H1 (cell line): ENCODE measurements around the gene RGS6. TPM values are rescaled to one million over a fixed set of nuclear protein-coding genes. Genes with fewer than 3 reads are reported as not detected.

Experiments used
- CTCF ChIA-PET: fragments of 300-600 bp; sonication (Branson Sonifier 250); formaldehyde crosslinking; loops from one replicate; lab custom pipeline; 2021; ENCODE audit not compliant: partially characterized antibody; lab: Charles Lee
- POLR2A ChIA-PET: fragments of 300-600 bp; sonication (Branson Sonifier 250); formaldehyde crosslinking; loops from one replicate; lab custom pipeline; 2021; ENCODE audit warnings: inconsistent platforms; ENCODE audit not compliant: partially characterized antibody; lab: Charles Lee
- DNase-seq, 2 experiments: peaks; one replicate each; pipeline versions ENCODE4 v3.0.0 to v3.0.0-alpha.2; 2010 to 2022; ENCODE audit warnings: low spot score in 2 of 2, low read depth in 1 of 2, mixed read lengths in 1 of 2
- FAIRE-seq: peaks from 2 replicates; lab custom pipeline; 2011; peaks lifted over from hg19 to GRCh38; lab: Jason Lieb, UNC
- H2AFZ ChIP-seq: 2 replicates; pipeline ENCODE4 v1.8.1; 2012; ENCODE audit warnings: low read length, inconsistent platforms
- H2AK5ac ChIP-seq: 2 replicates; pipeline ENCODE4 v1.6.1; 2013; ENCODE audit warnings: low read depth, low read length
- H2BK120ac ChIP-seq: replicated peaks from 2 replicates; pipeline ENCODE3; 2013; ENCODE audit warnings: low read depth, low read length, inconsistent platforms
- H2BK12ac ChIP-seq: 2 replicates; pipeline ENCODE4 v1.6.1; 2013; ENCODE audit warnings: low read depth, low read length
- H2BK15ac ChIP-seq: 2 replicates; pipeline ENCODE4 v1.6.1; 2013; ENCODE audit warnings: low read length
- H2BK20ac ChIP-seq: 2 replicates; pipeline ENCODE4 v1.6.1; 2013; ENCODE audit warnings: low read length
- H2BK5ac ChIP-seq: 2 replicates; pipeline ENCODE4 v1.6.1; 2013; ENCODE audit warnings: low read depth, low read length
- H3K14ac ChIP-seq: 2 replicates; pipeline ENCODE4 v1.6.1; 2013; ENCODE audit warnings: inconsistent platforms; ENCODE audit not compliant: insufficient read length
- H3K18ac ChIP-seq: 2 replicates; pipeline ENCODE4 v1.6.1; 2013; ENCODE audit warnings: low read length; ENCODE audit errors: extremely low read depth
- H3K23ac ChIP-seq: 2 replicates; pipeline ENCODE4 v1.6.1; 2013; ENCODE audit warnings: inconsistent platforms; ENCODE audit not compliant: insufficient read length
- H3K23me2 ChIP-seq: 2 replicates; pipeline ENCODE4 v1.6.1; 2013; ENCODE audit warnings: low read depth, low read length
- H3K27ac ChIP-seq: 2 replicates; pipeline ENCODE4 v1.6.1; 2011; ENCODE audit warnings: low read depth, low read length, inconsistent platforms
- H3K27me3 ChIP-seq, 4 experiments: replicated peaks in 1 of 4; 1 replicate in 1 of 4; 2 replicates in 3 of 4; pipeline versions ENCODE4 v1.6.1 to v1.8.1; 2011 to 2013; ENCODE audit warnings: low read length in 3 of 4, mild to moderate bottlenecking in 3 of 4, inconsistent platforms in 2 of 4, mixed read lengths in 2 of 4, moderate library complexity in 1 of 4; ENCODE audit not compliant: control insufficient read depth in 3 of 4, insufficient read depth in 3 of 4; ENCODE audit errors: extremely low read depth in 1 of 4
- H3K36me3 ChIP-seq, 4 experiments: 2 replicates each; pipeline versions ENCODE4 v1.6.1 to v1.8.1; 2011 to 2013; ENCODE audit warnings: mild to moderate bottlenecking in 4 of 4, low read length in 3 of 4, moderate library complexity in 2 of 4, control low read depth in 1 of 4, inconsistent platforms in 1 of 4; ENCODE audit not compliant: insufficient read depth in 4 of 4, control insufficient read depth in 2 of 4
- H3K4ac ChIP-seq: replicated peaks from 2 replicates; pipeline ENCODE3; 2013; ENCODE audit warnings: low read length, low read depth, mixed read lengths, inconsistent platforms; ENCODE audit not compliant: insufficient read length
- H3K4me1 ChIP-seq, 4 experiments: replicated peaks in 1 of 4; 1 replicate in 1 of 4; 2 replicates in 3 of 4; pipeline versions ENCODE4 v1.6.1 to v1.8.1; 2011 to 2013; ENCODE audit warnings: low read length in 3 of 4, inconsistent platforms in 2 of 4, mixed read lengths in 1 of 4; ENCODE audit not compliant: insufficient read depth in 4 of 4, control insufficient read depth in 3 of 4
- H3K4me2 ChIP-seq, 2 experiments: 2 replicates each; pipeline versions ENCODE4 v1.6.1 to v1.8.1; 2011 to 2013; ENCODE audit warnings: low read depth in 2 of 2, low read length in 2 of 2, control low read depth in 1 of 2, inconsistent platforms in 1 of 2, mild to moderate bottlenecking in 1 of 2; ENCODE audit not compliant: insufficient read depth in 1 of 2
- H3K4me3 ChIP-seq, 4 experiments: fragments of 200-600, 300-600 bp in 1 of 4; sonication (generic), shearing (Covaris generic), sonication (Bioruptor Twin) in 1 of 4; 2 replicates each; pipeline versions ENCODE4 v1.5.1 to v1.8.1; 2011 to 2016; ENCODE audit warnings: low read length in 4 of 4, low read depth in 3 of 4, control low read depth in 2 of 4, inconsistent platforms in 2 of 4, mild to moderate bottlenecking in 2 of 4, mixed read lengths in 1 of 4, moderate library complexity in 1 of 4; ENCODE audit not compliant: insufficient read depth in 2 of 4; ENCODE audit errors: extremely low read depth in 1 of 4
- H3K56ac ChIP-seq: replicated peaks from 2 replicates; pipeline ENCODE3; 2013; ENCODE audit warnings: low read depth, mild to moderate bottlenecking, mixed read lengths, low read length, inconsistent platforms; ENCODE audit not compliant: insufficient read length
- H3K79me1 ChIP-seq: 2 replicates; pipeline ENCODE4 v1.6.1; 2013; ENCODE audit warnings: low read depth, low read length, control low read depth
- H3K79me2 ChIP-seq, 2 experiments: 2 replicates each; pipeline versions ENCODE4 v1.6.1 to v1.8.1; 2012 to 2013; ENCODE audit warnings: low read length in 2 of 2, mild to moderate bottlenecking in 2 of 2, inconsistent platforms in 1 of 2; ENCODE audit not compliant: insufficient read depth in 2 of 2, control insufficient read depth in 1 of 2
- H3K9ac ChIP-seq, 4 experiments: replicated peaks in 1 of 4; 1 replicate in 1 of 4; 2 replicates in 3 of 4; pipeline versions ENCODE4 v1.6.1 to v1.8.1; 2011 to 2013; ENCODE audit warnings: low read depth in 3 of 4, low read length in 3 of 4, control low read depth in 2 of 4, mild to moderate bottlenecking in 2 of 4, moderate library complexity in 2 of 4, inconsistent platforms in 1 of 4; ENCODE audit errors: extremely low read depth in 1 of 4
- H3K9me3 ChIP-seq, 2 experiments: 2 replicates each; pipeline versions ENCODE4 v1.6.1 to v1.8.1; 2012 to 2013; ENCODE audit warnings: mild to moderate bottlenecking in 2 of 2, moderate library complexity in 2 of 2, control low read depth in 1 of 2, inconsistent platforms in 1 of 2, low read depth in 1 of 2, low read length in 1 of 2, mixed read lengths in 1 of 2; ENCODE audit not compliant: insufficient read depth in 2 of 2
- H4K20me1 ChIP-seq, 2 experiments: replicated peaks in 1 of 2; 2 replicates each; pipeline versions ENCODE3 to v1.8.1; 2011 to 2013; ENCODE audit warnings: inconsistent platforms in 2 of 2, low read length in 2 of 2, mild to moderate bottlenecking in 1 of 2; ENCODE audit not compliant: insufficient read depth in 2 of 2, control insufficient read depth in 1 of 2
- H4K5ac ChIP-seq: 2 replicates; pipeline ENCODE4 v1.6.1; 2013; ENCODE audit warnings: low read length, low read depth, mixed read lengths, inconsistent platforms; ENCODE audit not compliant: insufficient read length
- H4K8ac ChIP-seq: 2 replicates; pipeline ENCODE4 v1.8.0; 2013; ENCODE audit warnings: mild to moderate bottlenecking, moderate library complexity, low read length, inconsistent platforms; ENCODE audit not compliant: insufficient read depth; ENCODE audit errors: extremely low read depth
- H4K91ac ChIP-seq: replicated peaks from 2 replicates; pipeline ENCODE3; 2013; ENCODE audit warnings: low read length, mixed read lengths, inconsistent platforms; ENCODE audit not compliant: insufficient read length
- ASH2L ChIP-seq: fragments of 200-600, 300-600 bp; sonication (generic); IDR thresholded peaks from one replicate; pipeline ENCODE4 v1.7.1; 2017; ENCODE audit warnings: low read length
- CBX8 ChIP-seq: fragments of 300-800, 300-1000 bp; sonication (generic); IDR thresholded peaks from 2 replicates; pipeline ENCODE4 v1.7.1; 2016; ENCODE audit warnings: low read depth, low read length, borderline replicate concordance
- EGR1 ChIP-seq: IDR thresholded peaks from 2 replicates; pipeline ENCODE4 v1.6.1; 2011; ENCODE audit warnings: low read depth, low read length, borderline replicate concordance
- EZH2 ChIP-seq: fragments of 200-600 bp; sonication (generic); IDR thresholded peaks from 2 replicates; pipeline ENCODE4 v1.7.1; 2012; ENCODE audit warnings: low read depth, mild to moderate bottlenecking, moderate library complexity, low read length, inconsistent platforms; ENCODE audit not compliant: severe bottlenecking
- GABPA ChIP-seq: IDR thresholded peaks from 2 replicates; pipeline ENCODE4 v1.6.1; 2011; ENCODE audit warnings: mild to moderate bottlenecking, low read length, moderate library complexity, borderline replicate concordance; ENCODE audit not compliant: insufficient read depth
- GTF2F1 ChIP-seq: IDR thresholded peaks from 2 replicates; pipeline ENCODE4 v1.6.1; 2012; ENCODE audit warnings: low read depth, low read length, improper control_type of control experiment, borderline replicate concordance
- MAX ChIP-seq: IDR thresholded peaks from 2 replicates; pipeline ENCODE4 v1.6.1; 2012; ENCODE audit warnings: inconsistent platforms
- NANOG ChIP-seq: IDR thresholded peaks from 2 replicates; pipeline ENCODE4 v1.6.1; 2011; ENCODE audit warnings: low read length, low read depth, mild to moderate bottlenecking, inconsistent platforms; ENCODE audit not compliant: insufficient read depth, poor library complexity, severe bottlenecking
- RBBP5 ChIP-seq: IDR thresholded peaks from 2 replicates; pipeline ENCODE4 v1.7.1; 2012; ENCODE audit warnings: low read depth, mild to moderate bottlenecking, inconsistent platforms, low read length, moderate library complexity, borderline replicate concordance
- RNF2 ChIP-seq: fragments of 200-900, 300-1000 bp; sonication (generic); IDR thresholded peaks from 2 replicates; pipeline ENCODE4 v1.7.1; 2016; ENCODE audit warnings: borderline replicate concordance, low read depth, mild to moderate bottlenecking, antibody characterized with exemption, low read length; ENCODE audit not compliant: poor library complexity, severe bottlenecking; ENCODE audit errors: missing control alignments
- RXRA ChIP-seq: IDR thresholded peaks from 2 replicates; pipeline ENCODE4 v1.6.1; 2011; ENCODE audit warnings: low read depth, mild to moderate bottlenecking, low read length, moderate library complexity; ENCODE audit not compliant: insufficient read depth
- WGBS, 2 experiments: shearing (Covaris generic) in 1 of 2; methylation state at CpG; one replicate each; pipeline versions ENCODE4 v1.1.6 to v1.1.7; 2013 to 2015; ENCODE audit warnings: low lambda C conversion rate in 2 of 2, mixed read lengths in 2 of 2, inconsistent platforms in 1 of 2, low coverage in 1 of 2, missing lambda C conversion rate in 1 of 2; ENCODE audit not compliant: insufficient replicate concordance in 2 of 2, insufficient coverage in 1 of 2, insufficient read length in 1 of 2; ENCODE audit errors: extremely low coverage in 1 of 2, missing lambda C conversion rate in 1 of 2; 5-methylcytosine and 5-hydroxymethylcytosine counted together
- polyA plus RNA-seq, 7 experiments: library from polyadenylated mRNA; depleted of rRNA in 3 of 7; stranded (reverse) in 5 of 7; unstranded in 2 of 7; fragments of >200 nt in 5 of 7; fragments of 200-250 nt in 2 of 7; gene quantifications; 1 replicate in 5 of 7; 2 replicates in 1 of 7; 4 replicates in 1 of 7; pipeline versions ENCODE4 v1.2.1 to v1.2.3, GENCODE V29; 2011 to 2013; ENCODE audit warnings: missing spikeins in 2 of 7, mixed read lengths in 2 of 7
- total RNA-seq: library from RNA; stranded (reverse); fragmentation: NEBNext Ultra II Directional; extraction: Animal tissue kit (Norgen Biotek cat#: 25700); gene quantifications from 2 replicates; pipeline ENCODE4 v1.2.1, GENCODE V29; 2021

The RGS6 gene
- total and polyA plus RNA-seq, 2 of the 8 experiments (the other 6 are each of a cell fraction or from before 2014, with no cell fraction given) = 0.26 to 1.1 TPM

GRCh38 chr14:72605096-72605920 is 673.1 kb downstream of the RGS6 start:
- Histone ChIP-seq H3K9ac (no peak overlapping the region), H3K27ac (no peak overlapping the region), H3K23me2 (no peaks in the 10 kb centered on the region), H2AFZ (no peak overlapping the region), H2BK20ac (no peak overlapping the region), H4K91ac (no peak overlapping the region), H3K4me1 (peaks cover 2 to 8% (median 3%) of the 10 kb centered on the region in 4 experiments; a peak in 6 of 7 replicates), H3K9me3 (no peaks in the 10 kb centered on the region), H3K79me2 (no peaks in the 10 kb centered on the region), H4K8ac (peak overlapping the region; percentile 29; the same call in 1 of the 2 replicates), H3K36me3 (no peaks in the 10 kb centered on the region), H3K79me1 (no peaks in the 10 kb centered on the region), H4K5ac (no peak overlapping the region), H2BK15ac (no peak overlapping the region), H3K27me3 (no peaks in the 10 kb centered on the region), H2AK5ac (no peak overlapping the region), H3K18ac (no peak overlapping the region), H3K4ac (no peak overlapping the region), H3K4me2 (no peak overlapping the region), H3K56ac (no peak overlapping the region), H2BK120ac (no peak overlapping the region), H3K14ac (no peak overlapping the region), H3K23ac (no peak overlapping the region), H2BK5ac (no peak overlapping the region), H3K4me3 (no peak overlapping the region), H4K20me1 (no peaks in the 10 kb centered on the region), H2BK12ac (no peak overlapping the region)
- 88% methylated on average over 18 of the region's 18 CpGs; no CpG with 5 or more reads in 1 of the 2 experiments for WGBS, 2 experiments
- POLR2A ChIA-PET = interaction anchor here (0.6 kb wide), 1 partner anchor 57 kb away, joined by 3 read pairs; no protein-coding TSS in a partner anchor
- CTCF ChIA-PET = interaction anchor here (0.9 to 1.3 kb wide), 2 partner anchors 12 to 226 kb away, joined by 3 to 4 read pairs; no protein-coding TSS in a partner anchor
- peak in 1 of 2 experiments; percentile 19 for DNase-seq
- FAIRE-seq = no peak
- TF ChIP-seq NANOG (no peak), ASH2L (no peak), GTF2F1 (no peak), EGR1 (no peak), GABPA (no peak), RNF2 (no peak), CBX8 (no peak), MAX (no peak), EZH2 (no peak), RXRA (no peak), RBBP5 (no peak)
